Right lobe of liver (tissue), 6 donors: Measurements from ENCODE around the gene REEP6. TPM values are rescaled to one million over a fixed set of nuclear protein-coding genes. Genes with fewer than 3 reads are reported as not detected.
A peak's percentile ranks its signal among the peaks of the same experiment; 100 is the strongest.

Source experiments
- ATAC-seq, 4 donors: fragments of 200-7000 bp; cut with Tn5 transposase; one replicate each; pipeline ENCODE4 v1.9.1; 2020; ENCODE audit warnings: mild to moderate bottlenecking in 4 of 4, moderate library complexity in 4 of 4
- DNase-seq, 3 donors: peaks; one replicate each; pipeline ENCODE4 v3.0.0-alpha.2; 2020
- H3K27ac ChIP-seq, 3 donors: fragments of 200-600 bp; one replicate each; pipeline ENCODE4 v1.8.0; 2022
- H3K27me3 ChIP-seq, 2 donors: fragments of 200-600 bp; one replicate each; pipeline ENCODE4 v1.8.0; 2022
- H3K36me3 ChIP-seq, 4 donors: fragments of 200-600 bp; sonication (generic) in 1 of 4; one replicate each; pipeline versions ENCODE4 v1.5.1 to v1.8.0; 2017 to 2022; ENCODE audit warnings: control low read depth in 1 of 4
- H3K4me1 ChIP-seq, 4 donors: fragments of 200-600 bp; sonication (generic) in 1 of 4; one replicate each; pipeline versions ENCODE4 v1.5.1 to v1.8.0; 2017 to 2022; ENCODE audit warnings: control low read depth in 1 of 4
- H3K4me3 ChIP-seq, 3 donors: fragments of 200-600 bp; one replicate each; pipeline ENCODE4 v1.8.0; 2022
- H3K9me3 ChIP-seq, 4 donors: fragments of 200-600 bp; sonication (generic) in 1 of 4; one replicate each; pipeline versions ENCODE4 v1.5.1 to v1.8.0; 2017 to 2022; ENCODE audit warnings: control low read depth in 1 of 4
- POLR2A ChIP-seq: fragments of 450-650 bp; IDR thresholded peaks from one replicate; pipeline ENCODE4 v1.6.1; 2017; ENCODE audit warnings: antibody characterized with exemption, mild to moderate bottlenecking
- WGBS: methylation state at CpG from one replicate; pipeline ENCODE4 v1.1.6; 2018; ENCODE audit warnings: low coverage, low lambda C conversion rate; ENCODE audit not compliant: insufficient coverage; ENCODE audit errors: missing lambda C conversion rate; 5-methylcytosine and 5-hydroxymethylcytosine counted together
- intact Hi-C, 2 donors: fragments of 100-400 bp; cut with DNase I; formaldehyde crosslinking; loops; one replicate each; pipeline versions ENCODE4 v1.11.2 to v1.14.1; 2022
- total RNA-seq, 6 experiments: library from RNA; depleted of rRNA in 2 of 6; stranded (reverse); fragments of >200 nt in 2 of 6; fragmentation: NEBNext Ultra II Directional in 3 of 6; extraction: Animal tissue kit (Norgen Biotek cat#: 25700) in 3 of 6; gene quantifications; one replicate each; pipeline versions ENCODE4 v1.1.0 to v1.2.4, GENCODE V29; 2016 to 2023
- TF ChIP-seq, protein P1 (sequence below), 4 donors: fragments of 200-600 bp in 3 of 4; fragments of 450-650 bp in 1 of 4; IDR thresholded peaks; one replicate each; pipeline versions ENCODE4 v1.5.1 to v1.8.0; 2016 to 2022; ENCODE audit warnings: antibody characterized with exemption in 4 of 4, mild to moderate bottlenecking in 2 of 4
- donor health status: DM: no; HTN: yes; CAD: no.
- donor health status: DM: no; HTN: no; CAD: no.
- donor health status: DM: no; HTN: no; CAD: no.
- donor health status: DM: no; HTN: yes; CAD: no.
- donor health status: DM: no; HTN: yes; CAD: no.

REEP6 gene
- total RNA-seq, 6 experiments from 2014 or later: 113 to 218 (median 177) TPM

DNA sequence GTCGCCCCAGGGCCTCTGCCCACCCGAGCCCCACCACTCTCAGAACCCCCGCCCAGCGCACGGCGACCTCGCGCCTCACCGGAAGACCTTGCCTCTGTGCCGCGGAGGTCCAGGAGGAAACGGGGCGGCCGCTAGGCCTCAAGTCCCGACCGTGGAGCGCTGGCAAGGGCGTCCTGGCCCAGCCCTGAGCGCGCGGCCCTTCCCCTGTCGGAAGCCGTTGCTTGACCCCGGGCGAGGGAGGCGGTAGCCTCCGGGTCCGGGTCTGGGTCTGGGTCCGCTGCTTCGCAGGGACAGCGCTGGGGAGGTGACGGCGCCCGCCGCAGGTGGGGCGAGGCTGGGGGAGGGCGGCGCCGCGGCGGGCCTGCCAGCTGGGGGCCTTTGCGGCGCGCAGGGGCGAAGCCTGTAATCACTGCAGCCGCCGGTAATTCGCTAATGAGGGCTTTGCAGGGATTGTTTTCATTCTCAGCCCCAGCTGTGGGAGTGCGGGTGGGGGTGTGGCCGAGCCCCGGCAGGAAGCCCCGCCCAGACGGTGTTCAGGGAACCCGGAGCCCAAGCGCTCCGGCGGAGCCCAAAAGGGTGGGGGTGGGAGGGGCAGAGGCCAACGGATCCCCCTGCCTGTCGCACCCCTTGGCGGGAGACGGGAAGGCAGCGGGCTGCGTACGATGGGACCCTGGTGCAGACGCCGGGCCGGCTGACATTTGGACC, 20.5 kb upstream of the REEP6 start:
- Histone ChIP-seq H3K4me1 (peaks cover 0 to 49% (median 10%) of the 10 kb centered on the region in 4 donors), H3K4me3 (peak overlapping the region; percentile 3 to 33 (median 18))
- peak in 3 of 4 donors; percentile 38 to 50 (median 50) for ATAC-seq

DNA sequence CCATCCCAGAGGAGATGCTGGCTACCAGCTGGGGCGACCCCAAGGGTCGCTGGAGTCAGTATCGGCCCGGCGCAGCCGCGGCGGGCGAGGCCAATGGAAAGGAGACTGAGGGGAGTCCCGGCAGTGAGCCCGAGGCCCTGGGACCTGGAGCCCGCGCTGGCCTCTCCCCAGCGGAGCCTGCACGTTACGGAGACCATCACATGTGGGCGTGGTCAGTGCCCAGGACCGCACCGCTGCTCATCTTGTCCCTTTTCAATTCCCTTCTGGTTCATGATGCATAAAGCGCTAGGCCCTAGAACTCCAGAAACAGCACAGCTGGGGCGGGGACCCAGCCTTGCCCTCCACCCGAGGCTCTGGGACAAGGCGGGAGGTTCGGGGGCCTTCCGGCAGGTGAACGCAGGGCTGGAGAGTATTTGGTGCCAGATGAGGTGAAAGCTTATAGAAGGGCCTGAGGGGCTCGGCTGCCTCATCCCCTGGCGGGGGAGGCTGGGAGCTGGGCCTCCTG, 19.9 kb upstream of the REEP6 start:
- H3K9me3 ChIP-seq: no peaks in the 10 kb centered on the region
- no peaks in the 10 kb centered on the region for H3K36me3 ChIP-seq
- intact Hi-C loops: no loop called here
- peak overlapping the region in 2 of 3 donors; percentile 3 to 33 for H3K4me3 ChIP-seq
- TF ChIP-seq, protein P1, sequence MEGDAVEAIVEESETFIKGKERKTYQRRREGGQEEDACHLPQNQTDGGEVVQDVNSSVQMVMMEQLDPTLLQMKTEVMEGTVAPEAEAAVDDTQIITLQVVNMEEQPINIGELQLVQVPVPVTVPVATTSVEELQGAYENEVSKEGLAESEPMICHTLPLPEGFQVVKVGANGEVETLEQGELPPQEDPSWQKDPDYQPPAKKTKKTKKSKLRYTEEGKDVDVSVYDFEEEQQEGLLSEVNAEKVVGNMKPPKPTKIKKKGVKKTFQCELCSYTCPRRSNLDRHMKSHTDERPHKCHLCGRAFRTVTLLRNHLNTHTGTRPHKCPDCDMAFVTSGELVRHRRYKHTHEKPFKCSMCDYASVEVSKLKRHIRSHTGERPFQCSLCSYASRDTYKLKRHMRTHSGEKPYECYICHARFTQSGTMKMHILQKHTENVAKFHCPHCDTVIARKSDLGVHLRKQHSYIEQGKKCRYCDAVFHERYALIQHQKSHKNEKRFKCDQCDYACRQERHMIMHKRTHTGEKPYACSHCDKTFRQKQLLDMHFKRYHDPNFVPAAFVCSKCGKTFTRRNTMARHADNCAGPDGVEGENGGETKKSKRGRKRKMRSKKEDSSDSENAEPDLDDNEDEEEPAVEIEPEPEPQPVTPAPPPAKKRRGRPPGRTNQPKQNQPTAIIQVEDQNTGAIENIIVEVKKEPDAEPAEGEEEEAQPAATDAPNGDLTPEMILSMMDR (IDR thresholded peaks at IDR 0.05): no peak
- TF ChIP-seq POLR2A: no peak
- no peak overlapping the region for H3K27ac ChIP-seq
- ATAC-seq (peak in 3 of 4 donors; percentile 9 to 15 (median 11)), DNase-seq (no peak)
- H3K27me3 ChIP-seq: peaks cover 0 to 41% of the 10 kb centered on the region in 2 donors
- WGBS: 20% methylated on average over 10 of the region's 28 CpGs
- peaks cover 0 to 46% (median 10%) of the 10 kb centered on the region in 4 donors for H3K4me1 ChIP-seq

More for the DNA sequence above, 20.5 kb upstream of the REEP6 start:
- intact Hi-C loops: no loop called here
- no peak for TF ChIP-seq POLR2A
- TF ChIP-seq, protein P1 (IDR thresholded peaks at IDR 0.05): no peak
- H3K27me3 ChIP-seq: peaks cover 0 to 41% of the 10 kb centered on the region in 2 donors
- H3K27ac ChIP-seq: no peak overlapping the region
- DNase-seq: peak in 2 of 3 donors; percentile 51 to 56
- no CpG with 5 or more reads among the region's 67 CpGs for WGBS
- H3K36me3 ChIP-seq: no peaks in the 10 kb centered on the region
- no peaks in the 10 kb centered on the region for H3K9me3 ChIP-seq

DNA sequence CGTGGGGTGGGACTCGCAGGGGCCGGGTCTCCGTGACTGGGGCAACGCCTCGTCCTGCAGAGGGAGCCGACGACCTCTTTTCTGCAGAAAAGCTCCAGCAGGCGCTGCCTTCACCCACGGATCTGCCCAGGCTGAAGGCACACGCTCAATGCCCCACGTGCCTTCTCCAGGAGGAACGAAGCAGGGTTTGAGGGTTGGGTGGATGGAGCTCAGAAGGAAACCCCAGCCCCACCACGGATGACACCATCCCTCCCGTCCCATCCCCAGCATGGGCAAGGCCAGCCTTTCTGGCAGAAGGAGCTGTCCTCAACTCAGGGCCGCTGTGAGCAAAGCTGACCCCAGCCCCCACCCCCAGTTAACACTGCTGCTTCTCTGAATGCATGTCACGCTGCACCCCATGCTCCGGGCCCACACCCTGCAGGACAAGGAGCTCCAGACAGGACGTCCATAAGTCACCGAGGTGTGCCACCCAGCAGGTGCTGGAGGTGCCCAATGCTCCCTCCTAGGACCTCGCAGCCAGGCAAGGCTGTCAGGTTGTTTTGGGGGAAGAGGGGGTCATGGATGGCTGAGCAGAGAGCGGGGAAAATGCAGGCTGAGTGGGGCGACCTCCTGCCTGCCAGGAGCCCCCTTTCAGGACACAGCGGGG, 19.3 kb upstream of the REEP6 start:
- Histone ChIP-seq H3K9me3 (no peaks in the 10 kb centered on the region), H3K4me1 (peaks cover 0 to 41% (median 10%) of the 10 kb centered on the region in 4 donors), H3K27ac (no peak overlapping the region), H3K27me3 (peaks cover 0 to 38% of the 10 kb centered on the region in 2 donors), H3K36me3 (no peaks in the 10 kb centered on the region), H3K4me3 (no peak overlapping the region)
- ATAC-seq: peak in 2 of 4 donors; percentile 9 to 33
- no peak for TF ChIP-seq POLR2A
- TF ChIP-seq, protein P1 (IDR thresholded peaks at IDR 0.05): peak in 1 of 4 donors; percentile 7
- WGBS: 40% methylated on average over 1 of the region's 24 CpGs
- peak in 1 of 3 donors; percentile 22 for DNase-seq
- intact Hi-C loops: no loop called here

DNA sequence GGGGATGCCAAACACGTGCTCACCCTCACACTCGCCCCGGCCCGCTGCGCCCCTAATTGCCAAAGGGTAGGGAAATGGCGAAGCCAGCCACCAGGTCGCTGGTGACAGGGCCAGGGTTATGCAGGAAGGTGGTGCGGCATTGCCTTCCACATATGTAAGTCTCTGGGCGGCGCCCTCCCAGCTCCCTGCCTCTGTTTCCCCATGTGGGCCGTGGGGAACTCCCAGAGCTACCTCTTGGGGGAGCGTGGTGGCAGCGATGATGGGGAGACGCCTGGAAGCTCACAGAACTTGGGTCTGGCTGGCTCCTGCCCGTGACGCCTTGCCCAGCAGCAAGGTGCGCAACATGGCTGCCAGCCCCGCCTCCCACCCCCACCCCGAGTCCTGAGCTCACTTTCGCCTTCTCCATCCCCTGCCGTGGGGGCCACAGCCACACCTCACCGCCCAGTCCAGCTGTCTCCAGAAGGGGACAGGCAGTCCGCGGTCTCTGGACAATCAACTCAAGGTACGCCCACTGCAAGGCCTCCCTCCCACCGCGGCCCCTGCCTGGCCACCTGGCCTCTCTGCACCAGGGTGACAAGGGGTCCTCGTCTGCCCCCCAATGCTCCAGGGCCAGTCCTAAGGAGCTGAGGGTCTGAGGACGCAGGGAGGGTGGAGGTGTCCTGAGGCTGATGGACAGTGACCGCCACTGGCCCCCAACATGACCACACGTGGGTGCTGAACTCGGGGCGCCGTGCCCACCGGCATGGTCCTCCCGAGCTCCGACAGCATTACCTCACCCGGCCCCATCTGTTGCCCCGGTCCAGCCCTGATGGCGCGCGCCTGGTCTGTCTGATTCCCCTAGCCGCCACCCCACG, 18.5 kb upstream of the REEP6 start:
- Histone ChIP-seq H3K27me3 (peaks cover 0 to 33% of the 10 kb centered on the region in 2 donors), H3K27ac (no peak overlapping the region), H3K36me3 (no peaks in the 10 kb centered on the region), H3K4me3 (no peak overlapping the region), H3K9me3 (no peaks in the 10 kb centered on the region), H3K4me1 (peaks cover 0 to 40% (median 10%) of the 10 kb centered on the region in 4 donors)
- DNase-seq: peak in 1 of 3 donors; percentile 24
- no peak for ATAC-seq
- 36% methylated on average over 11 of the region's 44 CpGs for WGBS
- intact Hi-C loops: no loop called here
- TF ChIP-seq, protein P1 (IDR thresholded peaks at IDR 0.05): no peak
- TF ChIP-seq POLR2A: no peak
